Endothelial cell of umbilical vein (primary cell): ENCODE measurements around the gene NLGN1. TPM values are rescaled to one million over a fixed set of nuclear protein-coding genes. Genes with fewer than 3 reads are reported as not detected.

ENCODE experiments used
- BruUV-seq: library from RNA; stranded (reverse); fragments of 400-500 nt; replicated peaks from 2 replicates; lab custom pipeline; 2021; lab: Mats Ljungman, UMichigan
- CTCF ChIA-PET: fragments of 300-600, 350-600 bp; sonication (Branson Sonifier 250); formaldehyde crosslinking; loops from one replicate; lab custom pipeline; 2021; ENCODE audit warnings: antibody characterized with exemption, inconsistent platforms; lab: Charles Lee
- POLR2A ChIA-PET: fragments of 300-600, 350-600 bp; sonication (Branson Sonifier 250); formaldehyde crosslinking; loops from one replicate; lab custom pipeline; 2021; ENCODE audit warnings: antibody characterized with exemption, inconsistent platforms; lab: Charles Lee
- DNase-seq: peaks from one replicate; pipeline ENCODE4 v3.0.0-alpha.2; 2011; ENCODE audit warnings: low read depth, low spot score
- FAIRE-seq: peaks from 2 replicates; lab custom pipeline; 2011; peaks lifted over from hg19 to GRCh38; lab: Jason Lieb, UNC
- H2AFZ ChIP-seq: 2 replicates; pipeline ENCODE4 v1.6.0; 2012; ENCODE audit warnings: low read depth, low read length, control low read depth, inconsistent platforms
- H3K27ac ChIP-seq: 2 replicates; pipeline ENCODE4 v1.5.1; 2011; ENCODE audit warnings: low read depth, mild to moderate bottlenecking, control low read depth, low read length, moderate library complexity; ENCODE audit not compliant: insufficient read depth
- H3K27me3 ChIP-seq, 2 experiments: 2 replicates each; pipeline versions ENCODE4 v1.6.0 to v1.6.1; 2011; ENCODE audit warnings: low read length in 2 of 2, mixed read lengths in 1 of 2; ENCODE audit not compliant: control insufficient read depth in 2 of 2, insufficient read depth in 2 of 2
- H3K36me3 ChIP-seq, 2 experiments: 2 replicates in 1 of 2; 3 replicates in 1 of 2; pipeline ENCODE4 v1.5.1; 2011; ENCODE audit warnings: low read length in 2 of 2, mild to moderate bottlenecking in 1 of 2, moderate library complexity in 1 of 2; ENCODE audit not compliant: control insufficient read depth in 2 of 2, insufficient read depth in 2 of 2; ENCODE audit errors: extremely low read depth in 1 of 2
- H3K4me1 ChIP-seq: 3 replicates; pipeline ENCODE4 v1.5.1; 2011; ENCODE audit warnings: mild to moderate bottlenecking, low read length; ENCODE audit not compliant: control insufficient read depth, insufficient read depth; ENCODE audit errors: extremely low read depth
- H3K4me2 ChIP-seq: 2 replicates; pipeline ENCODE4 v1.6.1; 2011; ENCODE audit warnings: low read length, control low read depth, mixed read lengths; ENCODE audit not compliant: insufficient read depth
- H3K4me3 ChIP-seq, 3 experiments: fragments of 200-600 bp in 1 of 3; sonication (generic), shearing (Covaris generic) in 1 of 3; replicated peaks in 1 of 3; 2 replicates each; pipeline ENCODE4 v1.5.1; 2011 to 2016; ENCODE audit warnings: control low read depth in 3 of 3, low read length in 3 of 3, mild to moderate bottlenecking in 2 of 3, inconsistent platforms in 1 of 3, low read depth in 1 of 3, moderate library complexity in 1 of 3; ENCODE audit not compliant: insufficient read depth in 1 of 3
- H3K79me2 ChIP-seq: 2 replicates; pipeline ENCODE4 v1.6.0; 2012; ENCODE audit warnings: low read length, inconsistent platforms; ENCODE audit not compliant: control insufficient read depth, insufficient read depth
- H3K9ac ChIP-seq: replicated peaks from 2 replicates; pipeline ENCODE3; 2011; ENCODE audit warnings: low read length, control low read depth; ENCODE audit not compliant: insufficient read depth; ENCODE audit errors: extremely low read depth
- H3K9me1 ChIP-seq: replicated peaks from 3 replicates; pipeline ENCODE4 v1.6.0; 2011; ENCODE audit warnings: mild to moderate bottlenecking, low read length; ENCODE audit not compliant: control insufficient read depth, insufficient read depth; ENCODE audit errors: extremely low read depth
- H3K9me3 ChIP-seq: replicated peaks from 2 replicates; pipeline ENCODE4 v1.5.1; 2012; ENCODE audit warnings: low read length, inconsistent platforms; ENCODE audit not compliant: control insufficient read depth, insufficient read depth
- H4K20me1 ChIP-seq: replicated peaks from 2 replicates; pipeline ENCODE3; 2011; ENCODE audit warnings: mild to moderate bottlenecking, low read length; ENCODE audit not compliant: control insufficient read depth, insufficient read depth; ENCODE audit errors: extremely low read depth
- CTCF ChIP-seq, 2 donors: IDR thresholded peaks; 1 replicate in 1 of 2; 2 replicates in 1 of 2; pipeline ENCODE4 v1.5.1; 2011; ENCODE audit warnings: low read length in 2 of 2, mild to moderate bottlenecking in 2 of 2, moderate library complexity in 2 of 2, control low read depth in 1 of 2, inconsistent platforms in 1 of 2, low read depth in 1 of 2; ENCODE audit not compliant: insufficient read depth in 1 of 2; ENCODE audit errors: extremely low read depth in 1 of 2
- EZH2 ChIP-seq: IDR thresholded peaks from 2 replicates; pipeline ENCODE4 v1.6.1; 2012; ENCODE audit warnings: borderline replicate concordance, low read depth, mild to moderate bottlenecking, moderate library complexity, low read length, inconsistent platforms; ENCODE audit not compliant: severe bottlenecking
- FOS ChIP-seq: IDR thresholded peaks from 2 replicates; pipeline ENCODE4 v1.6.1; 2011; ENCODE audit warnings: mild to moderate bottlenecking, low read length, moderate library complexity, borderline replicate concordance; ENCODE audit not compliant: insufficient read depth
- GATA2 ChIP-seq: IDR thresholded peaks from 2 replicates; pipeline ENCODE4 v1.7.0; 2011; ENCODE audit warnings: low read depth, mild to moderate bottlenecking, moderate library complexity, mixed read lengths, low read length; ENCODE audit not compliant: insufficient read length, insufficient read depth
- JUN ChIP-seq: IDR thresholded peaks from 2 replicates; pipeline ENCODE4 v1.6.1; 2011; ENCODE audit warnings: borderline replicate concordance, low read depth; ENCODE audit not compliant: insufficient read length, insufficient read depth
- MAX ChIP-seq: IDR thresholded peaks from 2 replicates; pipeline ENCODE4 v1.6.1; 2011; ENCODE audit not compliant: insufficient read depth, insufficient read length
- MYC ChIP-seq: IDR thresholded peaks from one replicate; pipeline ENCODE4 v1.6.1; 2011; ENCODE audit warnings: mild to moderate bottlenecking, low read depth, low read length
- POLR2A ChIP-seq: IDR thresholded peaks from 2 replicates; pipeline ENCODE4 v1.6.1; 2012; ENCODE audit warnings: low read depth, mild to moderate bottlenecking, control low read depth, low read length
- POLR2AphosphoS5 ChIP-seq: IDR thresholded peaks from 2 replicates; pipeline ENCODE4 v1.6.1; 2012; ENCODE audit warnings: low read depth, mild to moderate bottlenecking, control low read depth, low read length, moderate library complexity; ENCODE audit not compliant: insufficient read depth
- dilution Hi-C: fragments of 300-500 bp; cut with MboI; formaldehyde crosslinking; loops from one replicate; pipeline ENCODE4 v1.15.0; 2019; ENCODE audit warnings: low sequenced_read_pairs; ENCODE audit not compliant: extremely low pct_ligation_motif_present
- intact Hi-C: fragments of 100-400 bp; cut with micrococcal nuclease; formaldehyde crosslinking; loops from one replicate; pipeline ENCODE4 v1.10.0; 2022
- polyA plus RNA-seq, 4 experiments: library from polyadenylated mRNA; depleted of rRNA in 3 of 4; stranded (reverse) in 3 of 4; unstranded in 1 of 4; fragments of >200 nt; gene quantifications; 2 replicates each; pipeline versions ENCODE4 v1.2.1 to v1.2.3, GENCODE V29; 2011 to 2012; ENCODE audit warnings: missing spikeins in 1 of 4
- total RNA-seq: library from RNA; stranded (reverse); gene quantifications from 2 replicates; pipeline ENCODE4 v1.2.3, GENCODE V29; 2021

NLGN1 gene
- total and polyA plus RNA-seq, 2 donors (not counting 3 experiments of a cell fraction or from before 2014, with no cell fraction given): 7.9 to 16.3 TPM

GRCh38 chr3:173624086-173624485, 226.5 kb downstream of the NLGN1 start:
- H3K27me3 ChIP-seq: no peaks in the 10 kb centered on the region
- dilution Hi-C loops (no loop called here), intact Hi-C loops (no loop called here)
- H3K4me3 ChIP-seq: no peak overlapping the region
- no peak overlapping the region for H3K4me2 ChIP-seq
- no peaks in the 10 kb centered on the region for H4K20me1 ChIP-seq
- peaks cover 3% of the 10 kb centered on the region for H3K4me1 ChIP-seq
- H3K9ac ChIP-seq: no peak overlapping the region
- FAIRE-seq (no peak), DNase-seq (no peak)
- no peak overlapping the region for H3K27ac ChIP-seq
- no peak overlapping the region for H2AFZ ChIP-seq
- TF ChIP-seq POLR2AphosphoS5 (no peak), EZH2 (no peak), CTCF (IDR thresholded peaks at IDR 0.05; ENCODE audit: extremely low read depth in 1 of 2, insufficient read depth in 1 of 2, low read depth in 1 of 2, low read length in 2 of 2) (no peak), FOS (no peak), MYC (no peak), POLR2A (no peak), GATA2 (no peak), JUN (no peak), MAX (no peak)
- H3K36me3 ChIP-seq: no peaks in the 10 kb centered on the region
- ChIA-PET CTCF (interaction anchor here (1.4 kb wide), 1 partner anchor 9 kb away, joined by 4 read pairs; no protein-coding TSS in a partner anchor), POLR2A (interaction anchor here (0.8 kb wide), 1 partner anchor 225 kb away, joined by 3 read pairs; no protein-coding TSS in a partner anchor)
- H3K79me2 ChIP-seq: peaks cover 2% of the 10 kb centered on the region
- H3K9me1 ChIP-seq: no peaks in the 10 kb centered on the region
- H3K9me3 ChIP-seq: no peaks in the 10 kb centered on the region
- BruUV-seq: no TSS peak
